ENCODE results near the gene PSME1.
A peak's percentile ranks its signal among the peaks of the same experiment; 100 is the strongest.

Gene PSME1

GRCh38 chr14:24178399-24179178 is 42.6 kb downstream of the PSME1 start:
- no peak overlapping the region for H3K4me2 ChIP-seq (ENCODE audit: insufficient read depth, low read length)
- peaks cover 53% of the 10 kb centered on the region for H3K36me3 ChIP-seq (ENCODE audit: insufficient read depth, low read length)
- no peak for TF ChIP-seq CTCF (IDR thresholded peaks at IDR 0.05; ENCODE audit: borderline replicate concordance, extremely low read depth, low read length, poor library complexity, severe bottlenecking)
- no peak for TF ChIP-seq EZH2 (IDR thresholded peaks at IDR 0.05; ENCODE audit: borderline replicate concordance, low read depth, low read length, severe bottlenecking)
- peaks cover 14% of the 10 kb centered on the region; the same call in 1 of the 2 replicates for H4K20me1 ChIP-seq (ENCODE audit: insufficient read depth, low read length)
- no peak overlapping the region for H3K4me3 ChIP-seq (ENCODE audit: low read depth in 1 of 2, low read length in 2 of 2)
- H3K27me3 ChIP-seq (ENCODE audit: insufficient read depth, low read length, poor library complexity), result no peaks in the 10 kb centered on the region
- no peaks in the 10 kb centered on the region for H3K79me2 ChIP-seq (ENCODE audit: insufficient read depth, low read length)
- no peak overlapping the region for H2AFZ ChIP-seq (ENCODE audit: low read depth, low read length)
- H3K9me3 ChIP-seq (ENCODE audit: insufficient read depth, low read length, severe bottlenecking), result no peaks in the 10 kb centered on the region
- no peaks in the 10 kb centered on the region for H3K4me1 ChIP-seq (ENCODE audit: insufficient read depth, low read length)
- ATAC-seq (ENCODE audit: insufficient read depth, low read depth) (no peak), DNase-seq (no peak)
- H3K9ac ChIP-seq (ENCODE audit: low read depth, low read length), result no peak overlapping the region
- no peak overlapping the region for H3K27ac ChIP-seq (ENCODE audit: low read length)

- no peak overlapping the region for H3K27ac ChIP-seq (ENCODE audit: low read length)
- no peaks in the 10 kb centered on the region for H3K9me3 ChIP-seq (ENCODE audit: insufficient read depth, low read length, severe bottlenecking)
- no peaks in the 10 kb centered on the region for H3K79me2 ChIP-seq (ENCODE audit: insufficient read depth, low read length)
- peak; percentile 22; the same call in 1 of the 3 replicates for ATAC-seq (ENCODE audit: insufficient read depth, low read depth)
- H3K9ac ChIP-seq (ENCODE audit: low read depth, low read length), result no peak overlapping the region
- TF ChIP-seq EZH2 (IDR thresholded peaks at IDR 0.05; ENCODE audit: borderline replicate concordance, low read depth, low read length, severe bottlenecking), result no peak
- TF ChIP-seq CTCF (IDR thresholded peaks at IDR 0.05; ENCODE audit: borderline replicate concordance, extremely low read depth, low read length, poor library complexity, severe bottlenecking), result no peak
- no peaks in the 10 kb centered on the region for H3K27me3 ChIP-seq (ENCODE audit: insufficient read depth, low read length, poor library complexity)
- peaks cover 61% of the 10 kb centered on the region for H3K36me3 ChIP-seq (ENCODE audit: insufficient read depth, low read length)
- H2AFZ ChIP-seq (ENCODE audit: low read depth, low read length), result no peak overlapping the region
- H3K4me3 ChIP-seq (ENCODE audit: low read depth in 1 of 2, low read length in 2 of 2), result no peak overlapping the region
- no peak overlapping the region for H3K4me2 ChIP-seq (ENCODE audit: insufficient read depth, low read length)
- H4K20me1 ChIP-seq (ENCODE audit: insufficient read depth, low read length), result peaks cover 14% of the 10 kb centered on the region; the same call in 1 of the 2 replicates
- DNase-seq, result no peak
- H3K4me1 ChIP-seq (ENCODE audit: insufficient read depth, low read length), result no peaks in the 10 kb centered on the region; the same call in 1 of the 2 replicates
Observed at GRCh38 chr14:24179294-24179960, 43.4 kb downstream of the PSME1 start.

- H3K9me3 ChIP-seq (ENCODE audit: insufficient read depth, low read length, severe bottlenecking), result no peaks in the 10 kb centered on the region
- no peaks in the 10 kb centered on the region for H3K27me3 ChIP-seq (ENCODE audit: insufficient read depth, low read length, poor library complexity)
- H3K4me1 ChIP-seq (ENCODE audit: insufficient read depth, low read length), result no peaks in the 10 kb centered on the region; the same call in 1 of the 2 replicates
- no peak overlapping the region for H3K9ac ChIP-seq (ENCODE audit: low read depth, low read length)
- H4K20me1 ChIP-seq (ENCODE audit: insufficient read depth, low read length), result peaks cover 14% of the 10 kb centered on the region; the same call in 1 of the 2 replicates
- no peak for DNase-seq
- no peak overlapping the region for H3K4me3 ChIP-seq (ENCODE audit: low read depth in 1 of 2, low read length in 2 of 2)
- H3K36me3 ChIP-seq (ENCODE audit: insufficient read depth, low read length), result peaks cover 69% of the 10 kb centered on the region
- H3K27ac ChIP-seq (ENCODE audit: low read length), result no peak overlapping the region
- no peak overlapping the region for H2AFZ ChIP-seq (ENCODE audit: low read depth, low read length)
- no peak overlapping the region for H3K4me2 ChIP-seq (ENCODE audit: insufficient read depth, low read length)
- no peak for ATAC-seq (ENCODE audit: insufficient read depth, low read depth)
- TF ChIP-seq EZH2 (IDR thresholded peaks at IDR 0.05; ENCODE audit: borderline replicate concordance, low read depth, low read length, severe bottlenecking), result no peak
- TF ChIP-seq CTCF (IDR thresholded peaks at IDR 0.05; ENCODE audit: borderline replicate concordance, extremely low read depth, low read length, poor library complexity, severe bottlenecking), result no peak
- H3K79me2 ChIP-seq (ENCODE audit: insufficient read depth, low read length), result no peaks in the 10 kb centered on the region
Observed at GRCh38 chr14:24179961-24180796, 44.2 kb downstream of the PSME1 start.
